Natural killer cell treated with Interleukin-12 subunit alpha and Interleukin-12 subunit beta and Interleukin-15 and Interleukin-18, amount 100 ng/mL, for 72 hours (primary cell): ENCODE results near the gene SUSD1. TPM values are rescaled to one million over a fixed set of nuclear protein-coding genes. Genes with fewer than 3 reads are reported as not detected.

Experiments used
- ATAC-seq, 2 donors: fragments of 150-1000 bp; cut with Tn5 transposase in 1 of 2; sonication (Bioruptor Pico), chemical (Tn5 transposase) in 1 of 2; 2 replicates each; pipeline ENCODE4 v1.10.0; 2021
- DNase-seq: peaks from one replicate; pipeline ENCODE4 v3.0.0; 2022; ENCODE audit warnings: low spot score
- H3K27ac Mint-ChIP-seq, 2 donors: 1 replicate in 1 of 2; 2 replicates in 1 of 2; pipeline ENCODE4 v1.8.0; 2022; ENCODE audit warnings: mixed read lengths in 2 of 2, mild to moderate bottlenecking in 1 of 2, moderate library complexity in 1 of 2
- H3K27me3 Mint-ChIP-seq, 2 donors: 1 replicate in 1 of 2; 2 replicates in 1 of 2; pipeline ENCODE4 v1.8.0; 2022; ENCODE audit warnings: mixed read lengths in 2 of 2
- H3K36me3 Mint-ChIP-seq: one replicate; pipeline ENCODE4 v1.8.0; 2022; ENCODE audit warnings: mixed read lengths
- H3K4me1 Mint-ChIP-seq, 2 donors: 1 replicate in 1 of 2; 2 replicates in 1 of 2; pipeline ENCODE4 v1.8.0; 2022; ENCODE audit warnings: low read depth in 2 of 2, mixed read lengths in 2 of 2, mild to moderate bottlenecking in 1 of 2
- H3K4me3 Mint-ChIP-seq: one replicate; pipeline ENCODE4 v1.8.0; 2022; ENCODE audit warnings: mixed read lengths
- H3K9me3 Mint-ChIP-seq: 2 replicates; pipeline ENCODE4 v1.8.0; 2022; ENCODE audit warnings: mixed read lengths
- total RNA-seq, 2 donors: library from RNA; stranded (reverse); gene quantifications; one replicate each; pipeline ENCODE4 v1.2.3, GENCODE V29; 2022

Gene SUSD1
- total RNA-seq, 2 donors from 2014 or later: 20.0 to 23.4 TPM

- peak overlapping the region; percentile 3 for H3K4me3 Mint-ChIP-seq
- H3K27ac Mint-ChIP-seq: peak overlapping the region in 1 of 2 donors; percentile 73
- no peaks in the 10 kb centered on the region for H3K9me3 Mint-ChIP-seq
- DNase-seq (no peak), ATAC-seq (no peak)
- H3K4me1 Mint-ChIP-seq: peaks cover 50 to 62% of the 10 kb centered on the region in 2 donors
- H3K36me3 Mint-ChIP-seq: no peaks in the 10 kb centered on the region
- H3K27me3 Mint-ChIP-seq: no peaks in the 10 kb centered on the region
Measured at GRCh38 chr9:112166176-112167140, 8.6 kb downstream of the SUSD1 start.

- Mint-ChIP-seq H3K27me3 (no peaks in the 10 kb centered on the region), H3K27ac (no peak overlapping the region), H3K4me1 (peaks cover 34 to 54% of the 10 kb centered on the region in 2 donors), H3K4me3 (no peak overlapping the region), H3K36me3 (no peaks in the 10 kb centered on the region), H3K9me3 (no peaks in the 10 kb centered on the region)
- DNase-seq (no peak), ATAC-seq (no peak)
Measured at GRCh38 chr9:112162621-112163413, 12.3 kb downstream of the SUSD1 start.

- DNase-seq (no peak), ATAC-seq (no peak)
- Mint-ChIP-seq H3K27me3 (no peaks in the 10 kb centered on the region), H3K4me1 (peaks cover 22 to 33% of the 10 kb centered on the region in 2 donors), H3K36me3 (no peaks in the 10 kb centered on the region), H3K4me3 (no peak overlapping the region), H3K9me3 (no peaks in the 10 kb centered on the region), H3K27ac (peak overlapping the region in 1 of 2 donors; percentile 29)
Measured at GRCh38 chr9:112159781-112160180, 15.3 kb downstream of the SUSD1 start.

DNA sequence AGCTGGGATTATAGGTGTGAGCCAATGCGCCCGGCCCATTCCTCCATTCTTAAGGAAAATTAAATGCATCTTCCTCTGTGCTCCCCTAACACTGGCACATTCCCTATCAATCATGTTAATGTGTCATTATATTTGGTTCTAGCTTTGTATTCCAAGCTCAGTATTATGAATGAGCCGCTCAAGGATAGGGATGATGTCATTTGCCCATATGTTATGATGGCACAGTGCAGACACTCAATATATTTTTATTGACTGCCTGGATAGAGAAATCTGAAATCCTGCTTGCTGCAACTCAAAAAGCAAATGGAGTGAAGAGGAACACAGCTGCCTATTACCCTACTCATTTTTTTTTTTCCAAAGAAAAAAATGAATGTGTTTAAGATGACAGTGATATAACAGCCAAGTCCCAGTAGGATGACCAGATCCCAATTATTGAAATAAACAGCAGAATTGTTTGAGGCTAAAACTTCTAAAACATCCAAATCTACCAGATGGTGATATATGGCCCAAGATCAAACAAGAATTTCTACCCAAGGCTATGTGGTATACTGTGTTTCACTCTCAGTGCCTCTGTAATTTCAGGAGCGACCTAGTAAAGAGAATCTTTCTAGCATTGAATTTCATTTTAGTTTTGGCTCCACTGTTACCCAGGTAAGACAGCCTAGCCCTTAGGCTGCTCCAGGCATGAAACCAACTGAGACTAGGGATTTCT is 16.3 kb downstream of the SUSD1 start:
- Mint-ChIP-seq H3K36me3 (no peaks in the 10 kb centered on the region), H3K4me1 (peaks cover 22 to 33% of the 10 kb centered on the region in 2 donors), H3K9me3 (no peaks in the 10 kb centered on the region), H3K27ac (peak overlapping the region in 1 of 2 donors; percentile 21), H3K4me3 (no peak overlapping the region), H3K27me3 (no peaks in the 10 kb centered on the region)
- no peak for DNase-seq
- ATAC-seq: no peak

DNA sequence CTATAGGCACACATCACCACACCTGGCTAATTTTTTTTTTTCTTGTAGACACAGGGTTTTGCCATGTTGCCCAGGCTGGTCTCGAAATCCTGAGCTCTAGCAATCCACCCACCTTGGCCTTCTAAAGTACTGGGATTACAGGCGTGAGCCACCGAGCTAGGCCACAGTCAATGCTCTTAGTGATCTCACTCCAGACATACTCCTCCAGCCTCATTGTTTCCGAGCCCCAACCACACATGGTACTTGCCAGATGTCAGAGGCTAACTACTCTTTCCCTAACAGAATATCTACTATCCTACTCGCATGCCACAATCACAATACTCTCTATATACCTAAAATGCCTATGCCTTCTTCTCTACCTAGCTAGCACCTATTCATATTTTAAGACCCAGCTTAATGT is 17.1 kb downstream of the SUSD1 start:
- Mint-ChIP-seq H3K27ac (no peak overlapping the region), H3K4me1 (peaks cover 22 to 33% of the 10 kb centered on the region in 2 donors), H3K9me3 (no peaks in the 10 kb centered on the region), H3K27me3 (no peaks in the 10 kb centered on the region), H3K4me3 (no peak overlapping the region), H3K36me3 (no peaks in the 10 kb centered on the region)
- DNase-seq (no peak), ATAC-seq (no peak)

DNA sequence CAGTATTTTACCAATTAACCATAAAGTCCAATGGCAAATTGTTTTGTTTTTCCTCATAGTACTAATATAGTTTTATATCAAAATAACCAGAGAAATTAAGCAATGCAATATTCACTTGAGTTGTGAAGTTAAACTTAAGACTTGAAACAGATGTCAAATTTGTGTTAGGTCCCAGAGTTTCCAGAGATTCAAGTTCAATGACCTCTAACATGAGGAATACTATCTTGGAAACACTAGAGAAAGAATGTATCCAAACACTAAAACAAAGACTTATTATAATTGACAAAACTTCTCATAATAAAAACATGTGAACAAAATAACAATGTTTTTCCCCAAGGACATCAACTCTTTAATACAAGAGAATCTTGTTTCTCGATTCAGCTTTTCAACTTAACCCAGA is 18.0 kb downstream of the SUSD1 start:
- no peak overlapping the region for H3K4me3 Mint-ChIP-seq
- DNase-seq (no peak), ATAC-seq (no peak)
- H3K36me3 Mint-ChIP-seq: no peaks in the 10 kb centered on the region
- no peak overlapping the region for H3K27ac Mint-ChIP-seq
- H3K27me3 Mint-ChIP-seq: no peaks in the 10 kb centered on the region
- no peaks in the 10 kb centered on the region for H3K9me3 Mint-ChIP-seq
- H3K4me1 Mint-ChIP-seq: peaks cover 22 to 28% of the 10 kb centered on the region in 2 donors

GRCh38 chr9:112149211-112149610 is 25.9 kb downstream of the SUSD1 start:
- Mint-ChIP-seq H3K36me3 (no peaks in the 10 kb centered on the region), H3K4me1 (peaks cover 0 to 8% of the 10 kb centered on the region in 2 donors), H3K27ac (peak overlapping the region in 1 of 2 donors; percentile 18), H3K4me3 (no peak overlapping the region), H3K9me3 (no peaks in the 10 kb centered on the region), H3K27me3 (no peaks in the 10 kb centered on the region)
- no peak for DNase-seq
- ATAC-seq: no peak

DNA sequence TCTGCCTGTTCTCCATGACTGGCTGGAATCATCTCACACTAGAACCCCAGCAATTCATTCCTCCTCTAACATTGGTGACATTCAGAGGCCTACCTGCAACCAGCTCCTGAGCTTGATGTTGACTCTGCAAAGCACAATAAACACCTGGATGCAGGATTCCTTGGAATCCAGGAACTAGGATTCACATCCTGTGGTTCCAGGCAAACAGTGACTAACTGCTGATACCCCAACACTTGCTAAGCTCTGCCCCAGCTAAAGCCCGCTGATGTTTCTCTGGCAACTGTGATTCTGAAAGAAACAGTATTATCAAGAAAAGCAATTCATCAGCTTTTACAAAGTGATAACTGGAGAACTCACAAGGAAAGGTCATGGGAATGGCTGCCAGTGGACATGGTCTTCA is 29.2 kb downstream of the SUSD1 start:
- Mint-ChIP-seq H3K27ac (peak overlapping the region in 1 of 2 donors; percentile 43), H3K27me3 (no peaks in the 10 kb centered on the region), H3K4me1 (peaks cover 0 to 8% of the 10 kb centered on the region in 2 donors), H3K36me3 (peaks cover 4% of the 10 kb centered on the region), H3K4me3 (no peak overlapping the region), H3K9me3 (no peaks in the 10 kb centered on the region)
- ATAC-seq (no peak), DNase-seq (no peak)

DNA sequence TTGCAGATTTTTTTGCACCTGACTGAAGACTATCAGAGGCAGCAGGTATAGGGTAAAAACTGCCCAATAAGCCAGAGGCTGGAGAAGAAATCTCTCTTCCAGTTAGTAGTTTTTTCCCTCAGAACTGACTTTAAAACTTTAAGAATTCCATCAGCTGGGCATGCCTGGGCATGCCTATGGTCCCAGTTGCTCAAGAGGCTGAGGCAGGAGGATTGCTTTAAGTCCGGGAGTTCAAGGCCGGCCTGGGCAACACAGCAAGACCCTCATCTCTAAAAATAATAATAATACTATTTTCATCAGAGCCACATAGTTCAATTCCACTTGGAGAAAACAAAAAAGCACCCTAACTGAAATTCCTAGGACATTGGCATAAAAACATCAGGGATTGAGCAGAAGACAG is 30.3 kb downstream of the SUSD1 start:
- H3K4me1 Mint-ChIP-seq: peaks cover 0 to 5% of the 10 kb centered on the region in 2 donors
- H3K9me3 Mint-ChIP-seq: no peaks in the 10 kb centered on the region
- H3K27me3 Mint-ChIP-seq: no peaks in the 10 kb centered on the region
- no peak overlapping the region for H3K4me3 Mint-ChIP-seq
- ATAC-seq: no peak
- no peak for DNase-seq
- no peak overlapping the region for H3K27ac Mint-ChIP-seq
- peaks cover 4% of the 10 kb centered on the region for H3K36me3 Mint-ChIP-seq

- Mint-ChIP-seq H3K4me1 (no peaks in the 10 kb centered on the region), H3K9me3 (no peaks in the 10 kb centered on the region), H3K27me3 (no peaks in the 10 kb centered on the region), H3K4me3 (no peak overlapping the region), H3K27ac (no peak overlapping the region), H3K36me3 (peaks cover 4% of the 10 kb centered on the region)
- ATAC-seq (no peak), DNase-seq (no peak)
Measured at GRCh38 chr9:112142420-112142819, 32.7 kb downstream of the SUSD1 start.

GRCh38 chr9:112140936-112141335 is 34.2 kb downstream of the SUSD1 start:
- no peak overlapping the region for H3K27ac Mint-ChIP-seq
- ATAC-seq (no peak), DNase-seq (no peak)
- peaks cover 9% of the 10 kb centered on the region for H3K36me3 Mint-ChIP-seq
- no peak overlapping the region for H3K4me3 Mint-ChIP-seq
- peaks cover 0 to 3% of the 10 kb centered on the region in 2 donors for H3K4me1 Mint-ChIP-seq
- H3K9me3 Mint-ChIP-seq: no peaks in the 10 kb centered on the region
- H3K27me3 Mint-ChIP-seq: no peaks in the 10 kb centered on the region

DNA sequence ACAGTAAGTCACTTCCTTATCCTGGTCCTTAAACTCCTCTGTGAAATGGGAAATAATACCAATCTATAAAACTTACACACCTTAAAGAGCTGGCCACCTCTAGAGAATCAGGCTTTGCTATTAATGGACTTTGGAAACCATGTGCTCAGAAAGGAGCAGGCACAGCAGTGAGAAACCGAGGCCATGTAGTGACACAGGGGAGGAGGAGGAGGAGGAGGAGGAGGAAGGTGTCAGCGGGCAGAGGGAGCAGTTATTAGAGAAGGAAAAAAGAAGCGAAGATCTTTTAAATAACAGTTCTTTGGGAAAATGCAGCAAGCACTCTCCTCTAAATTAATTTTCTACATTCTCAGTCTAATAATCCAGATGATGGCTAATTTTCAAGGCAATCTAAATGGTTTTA is 38.0 kb downstream of the SUSD1 start:
- Mint-ChIP-seq H3K27me3 (no peaks in the 10 kb centered on the region), H3K9me3 (no peaks in the 10 kb centered on the region), H3K36me3 (peaks cover 15% of the 10 kb centered on the region), H3K27ac (peak overlapping the region in 1 of 2 donors; percentile 53), H3K4me3 (no peak overlapping the region), H3K4me1 (peaks cover 0 to 3% of the 10 kb centered on the region in 2 donors)
- DNase-seq (no peak), ATAC-seq (no peak)

GRCh38 chr9:112135706-112136105 is 39.4 kb downstream of the SUSD1 start:
- Mint-ChIP-seq H3K4me3 (no peak overlapping the region), H3K27ac (no peak overlapping the region)

More at GRCh38 chr9:112135706-112136105, 39.4 kb downstream of the SUSD1 start:
- ATAC-seq (no peak), DNase-seq (no peak)
- peaks cover 15% of the 10 kb centered on the region for H3K36me3 Mint-ChIP-seq
- no peaks in the 10 kb centered on the region for H3K27me3 Mint-ChIP-seq
- peaks cover 0 to 3% of the 10 kb centered on the region in 2 donors for H3K4me1 Mint-ChIP-seq
- H3K9me3 Mint-ChIP-seq: no peaks in the 10 kb centered on the region
